Nephron progenitor cell (in vitro differentiated cells): ENCODE data around the gene GDF7.
"Not testable (repeated sequence)": the region's sequence is repeated elsewhere in the genome, so short reads cannot be mapped to it uniquely, and the experiment has no call there.

Experiments used
- DNase-seq: peaks from one replicate; pipeline ENCODE4 v3.0.0; 2021
- H3K27ac Mint-ChIP-seq: 2 replicates; pipeline ENCODE4 v1.8.0; 2021; ENCODE audit warnings: mild to moderate bottlenecking, moderate library complexity, mixed read lengths
- H3K27me3 Mint-ChIP-seq: 2 replicates; pipeline ENCODE4 v1.8.0; 2021; ENCODE audit warnings: mild to moderate bottlenecking, low read depth, mixed read lengths; ENCODE audit not compliant: poor library complexity
- H3K36me3 Mint-ChIP-seq: 2 replicates; pipeline ENCODE4 v1.8.0; 2021; ENCODE audit warnings: low read depth, mixed read lengths
- H3K4me1 Mint-ChIP-seq: 2 replicates; pipeline ENCODE4 v1.8.0; 2021; ENCODE audit warnings: mixed read lengths
- H3K4me3 Mint-ChIP-seq: 2 replicates; pipeline ENCODE4 v1.8.0; 2021; ENCODE audit warnings: mild to moderate bottlenecking, moderate library complexity, mixed read lengths
- H3K9me3 Mint-ChIP-seq: 2 replicates; pipeline ENCODE4 v1.8.0; 2021; ENCODE audit warnings: mild to moderate bottlenecking, moderate library complexity, mixed read lengths
- CTCF ChIP-seq: fragments of 200-600 bp; sonication (generic); IDR thresholded peaks from 2 replicates; pipeline ENCODE4 v1.5.0; 2021; ENCODE audit warnings: antibody characterized with exemption

The GDF7 gene

GRCh38 chr2:20706217-20706616, 39.3 kb downstream of the GDF7 start:
- H3K36me3 Mint-ChIP-seq: peaks cover 23% of the 10 kb centered on the region
- H3K27ac Mint-ChIP-seq: no peak overlapping the region
- H3K9me3 Mint-ChIP-seq: peaks cover 6% of the 10 kb centered on the region
- H3K4me3 Mint-ChIP-seq: no peak overlapping the region
- H3K4me1 Mint-ChIP-seq: no peaks in the 10 kb centered on the region
- H3K27me3 Mint-ChIP-seq: no peaks in the 10 kb centered on the region
- TF ChIP-seq CTCF: no peak
- DNase-seq: no peak

- Mint-ChIP-seq H3K4me3 (no peak overlapping the region), H3K27ac (no peak overlapping the region), H3K27me3 (no peaks in the 10 kb centered on the region), H3K36me3 (peaks cover 29% of the 10 kb centered on the region), H3K9me3 (peaks cover 11% of the 10 kb centered on the region), H3K4me1 (no peaks in the 10 kb centered on the region)
- no peak for DNase-seq
- no peak for TF ChIP-seq CTCF
These were observed 39.8 kb downstream of the GDF7 start for GRCh38 chr2:20706786-20707185.

DNA sequence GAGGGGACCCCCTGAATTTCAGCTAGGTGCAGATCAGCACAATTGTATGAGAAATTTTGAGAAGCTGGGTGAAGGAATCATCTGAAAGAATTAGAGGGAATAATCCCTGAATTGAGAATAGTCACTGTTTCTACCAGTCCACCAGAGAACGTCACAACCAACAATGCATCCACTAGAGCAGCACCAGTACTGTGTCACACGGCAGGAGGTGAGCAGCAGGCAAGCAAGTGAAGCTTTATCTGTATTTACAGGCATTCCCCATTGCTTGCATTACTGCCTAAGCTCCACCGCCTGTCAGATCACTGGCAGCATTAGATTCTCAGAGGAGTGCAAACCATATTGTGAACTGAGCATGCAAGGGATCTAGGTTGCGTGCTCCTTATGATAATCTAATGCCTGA, 40.7 kb downstream of the GDF7 start:
- Mint-ChIP-seq H3K4me3 (no peak overlapping the region), H3K9me3 (peaks cover 15% of the 10 kb centered on the region), H3K27ac (no peak overlapping the region), H3K27me3 (no peaks in the 10 kb centered on the region), H3K36me3 (peaks cover 35% of the 10 kb centered on the region), H3K4me1 (no peaks in the 10 kb centered on the region)
- TF ChIP-seq CTCF: no peak
- no peak for DNase-seq

DNA sequence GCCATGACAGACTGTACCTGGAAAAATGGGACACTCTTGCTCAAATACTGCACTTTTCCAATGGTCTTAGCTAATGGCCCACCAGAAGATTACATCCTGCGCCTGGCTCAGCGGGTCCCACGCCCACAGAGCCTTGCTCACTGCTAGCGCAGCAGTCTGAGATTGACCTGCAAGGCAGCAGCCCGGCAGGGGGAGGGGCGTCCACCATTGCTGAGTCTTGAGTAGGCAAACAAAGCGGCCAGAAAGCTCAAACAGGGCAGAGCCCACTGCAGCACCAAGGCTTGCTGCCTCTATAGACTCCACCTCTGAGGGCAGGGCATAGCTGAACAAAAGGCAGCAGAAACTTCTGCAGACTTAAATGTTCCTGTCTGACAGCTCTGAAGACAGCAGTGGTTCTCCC, 44.7 kb downstream of the GDF7 start:
- H3K9me3 Mint-ChIP-seq: peaks cover 49% of the 10 kb centered on the region
- not testable (repeated sequence) for H3K4me3 Mint-ChIP-seq, H3K27me3 Mint-ChIP-seq, DNase-seq, H3K27ac Mint-ChIP-seq, H3K4me1 Mint-ChIP-seq
- H3K36me3 Mint-ChIP-seq: peaks cover 74% of the 10 kb centered on the region

- Mint-ChIP-seq H3K9me3 (peaks cover 57% of the 10 kb centered on the region), H3K36me3 (peaks cover 89% of the 10 kb centered on the region)
- H3K4me1 Mint-ChIP-seq, H3K27me3 Mint-ChIP-seq, DNase-seq, H3K27ac Mint-ChIP-seq, H3K4me3 Mint-ChIP-seq: not testable (repeated sequence)
These were observed 46.6 kb downstream of the GDF7 start for GRCh38 chr2:20713585-20713984.

DNA sequence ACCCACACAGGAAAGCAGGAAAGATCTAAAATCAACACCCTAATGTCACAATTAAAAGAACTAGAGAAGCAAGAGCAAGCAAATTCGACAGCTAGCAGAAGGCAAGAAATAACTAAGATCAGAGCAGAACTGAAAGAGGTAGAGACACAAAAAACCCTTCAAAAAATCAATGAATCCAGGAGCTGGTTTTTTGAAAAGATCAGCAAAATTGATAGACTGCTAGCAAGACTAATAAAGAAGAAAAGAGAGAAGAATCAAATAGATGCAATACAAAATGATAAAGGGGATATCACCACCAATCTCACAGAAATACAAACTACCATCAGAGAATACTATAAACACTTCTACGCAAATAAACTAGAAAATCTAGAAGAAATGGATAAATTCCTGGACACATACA, 47.5 kb downstream of the GDF7 start:
- H3K36me3 Mint-ChIP-seq: peaks cover 93% of the 10 kb centered on the region
- H3K4me3 Mint-ChIP-seq, H3K4me1 Mint-ChIP-seq, DNase-seq, H3K27me3 Mint-ChIP-seq, H3K27ac Mint-ChIP-seq: not testable (repeated sequence)
- H3K9me3 Mint-ChIP-seq: peaks cover 57% of the 10 kb centered on the region

DNA sequence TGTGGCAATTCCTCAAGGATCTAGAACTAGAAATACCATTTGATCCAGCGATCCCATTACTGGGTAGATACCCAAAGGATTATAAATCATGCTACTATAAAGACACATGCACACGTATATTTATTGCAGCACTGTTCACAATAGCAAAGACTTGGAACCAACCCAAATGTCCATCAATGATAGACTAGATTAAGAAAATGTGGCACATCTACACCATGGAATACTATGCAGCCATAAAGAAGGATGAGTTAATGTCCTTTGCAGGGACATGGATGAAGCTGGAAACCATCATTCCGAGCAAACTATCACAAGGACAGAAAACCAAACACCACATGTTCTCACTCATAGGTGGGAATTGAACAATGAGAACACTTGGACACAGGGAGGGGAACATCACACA, 49.2 kb downstream of the GDF7 start:
- not testable (repeated sequence) for H3K4me3 Mint-ChIP-seq, H3K27me3 Mint-ChIP-seq, H3K4me1 Mint-ChIP-seq, H3K27ac Mint-ChIP-seq, DNase-seq
- Mint-ChIP-seq H3K9me3 (peaks cover 62% of the 10 kb centered on the region), H3K36me3 (peaks cover 91% of the 10 kb centered on the region)

DNA sequence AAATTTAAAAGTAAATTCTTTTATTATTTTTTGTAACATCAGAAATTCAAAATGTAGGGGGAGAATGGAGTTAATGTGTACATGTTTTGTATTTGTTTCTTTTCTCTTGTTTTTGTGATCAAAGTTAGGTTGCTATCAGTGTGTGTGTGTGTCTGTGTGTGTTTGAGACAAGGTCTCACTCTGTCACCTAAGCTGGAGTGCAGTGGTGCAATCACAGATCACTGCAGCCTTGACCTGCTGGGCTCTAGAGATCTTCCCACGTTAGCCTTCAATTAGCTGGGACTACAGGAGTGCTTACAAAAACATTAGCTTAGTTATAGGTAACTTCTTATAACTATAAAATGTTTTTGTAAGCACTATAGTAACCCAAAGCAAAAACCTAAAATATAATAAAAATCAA, 50.7 kb downstream of the GDF7 start:
- Mint-ChIP-seq H3K27ac (no peak overlapping the region), H3K9me3 (peaks cover 51% of the 10 kb centered on the region), H3K36me3 (peaks cover 93% of the 10 kb centered on the region), H3K4me1 (no peaks in the 10 kb centered on the region), H3K27me3 (no peaks in the 10 kb centered on the region), H3K4me3 (no peak overlapping the region)
- TF ChIP-seq CTCF: no peak
- DNase-seq: no peak
